BJ (cell line): ENCODE measurements around the gene GALNT2. TPM values are rescaled to one million over a fixed set of nuclear protein-coding genes. Genes with fewer than 3 reads are reported as not detected.

Source experiments
- CTCF ChIA-PET: fragments of 350-600 bp; formaldehyde crosslinking; extraction: SDS; loops from one replicate; lab custom pipeline; 2021; ENCODE audit warnings: antibody characterized with exemption, inconsistent platforms; lab: Yijun Ruan, JAX
- POLR2A ChIA-PET: fragments of 300-600 bp; sonication (Branson Sonifier 250); formaldehyde crosslinking; extraction: SDS; loops from one replicate; lab custom pipeline; 2021; ENCODE audit warnings: antibody characterized with exemption; lab: Charles Lee
- DNase-seq: peaks from one replicate; pipeline ENCODE4 v3.0.0-alpha.2; 2011; ENCODE audit warnings: low read depth
- H3K27me3 ChIP-seq: 2 replicates; pipeline ENCODE4 v1.6.0; 2011; ENCODE audit warnings: low read length; ENCODE audit not compliant: control insufficient read depth, insufficient read depth
- H3K36me3 ChIP-seq: 2 replicates; pipeline ENCODE4 v1.5.1; 2011; ENCODE audit warnings: low read length; ENCODE audit not compliant: control insufficient read depth, insufficient read depth
- H3K4me3 ChIP-seq: 2 replicates; pipeline ENCODE4 v1.5.1; 2011; ENCODE audit warnings: low read depth, mild to moderate bottlenecking, control low read depth, low read length
- CTCF ChIP-seq: IDR thresholded peaks from 2 replicates; pipeline ENCODE4 v1.5.1; 2011; ENCODE audit warnings: low read depth, mild to moderate bottlenecking, control low read depth, inconsistent platforms, low read length, moderate library complexity; ENCODE audit not compliant: insufficient read depth
- polyA plus RNA-seq: library from polyadenylated mRNA; depleted of rRNA; stranded (reverse); fragments of >200 nt; gene quantifications from 2 replicates; pipeline ENCODE4 v1.2.3, GENCODE V29; 2011

GALNT2 gene
- polyA plus RNA-seq, 1 experiment = 90.9 TPM

- H3K36me3 ChIP-seq = peaks cover 12% of the 10 kb centered on the region
- ChIA-PET POLR2A (no interaction called here), CTCF (interaction anchor here (1.0 kb wide), 1 partner anchor 11 kb away, joined by 4 read pairs; no protein-coding TSS in a partner anchor)
- TF ChIP-seq CTCF = no peak
- no peaks in the 10 kb centered on the region for H3K27me3 ChIP-seq
- no peak for DNase-seq
- H3K4me3 ChIP-seq = no peak overlapping the region
These were observed 213.9 kb downstream of the GALNT2 start for GRCh38 chr1:230280906-230281413.

GRCh38 chr1:230281556-230281955 is 214.5 kb downstream of the GALNT2 start:
- Histone ChIP-seq H3K4me3 (no peak overlapping the region), H3K36me3 (peaks cover 8% of the 10 kb centered on the region), H3K27me3 (no peaks in the 10 kb centered on the region)
- no peak for TF ChIP-seq CTCF
- ChIA-PET POLR2A (no interaction called here), CTCF (interaction anchor here (1.1 kb wide), 1 partner anchor 30 kb away, joined by 3 read pairs; no protein-coding TSS in a partner anchor)
- no peak for DNase-seq

- DNase-seq = no peak
- ChIA-PET CTCF (interaction anchor here (1.1 kb wide), 1 partner anchor 29 kb away, joined by 3 read pairs; no protein-coding TSS in a partner anchor), POLR2A (no interaction called here)
- TF ChIP-seq CTCF = no peak
- H3K4me3 ChIP-seq = no peak overlapping the region
- peaks cover 7% of the 10 kb centered on the region for H3K36me3 ChIP-seq
- no peaks in the 10 kb centered on the region for H3K27me3 ChIP-seq
These were observed 215.1 kb downstream of the GALNT2 start for GRCh38 chr1:230282157-230282556.

GRCh38 chr1:230283678-230284077 is 216.6 kb downstream of the GALNT2 start:
- Histone ChIP-seq H3K4me3 (no peak overlapping the region), H3K36me3 (peaks cover 7% of the 10 kb centered on the region), H3K27me3 (no peaks in the 10 kb centered on the region)
- no peak for DNase-seq
- POLR2A ChIA-PET = no interaction called here
- CTCF ChIA-PET = no interaction called here
- no peak for TF ChIP-seq CTCF

- ChIA-PET CTCF (no interaction called here), POLR2A (no interaction called here)
- DNase-seq = no peak
- Histone ChIP-seq H3K36me3 (peaks cover 4% of the 10 kb centered on the region), H3K4me3 (no peak overlapping the region), H3K27me3 (no peaks in the 10 kb centered on the region)
- no peak for TF ChIP-seq CTCF
These were observed 217.9 kb downstream of the GALNT2 start for GRCh38 chr1:230284891-230285290.
